Activated CD8-positive, alpha-beta memory T cell treated with anti-CD3 and anti-CD28 coated beads, Interleukin-2, amount 10 ng/mL, durations not matched to agents 7 days and 5 days (primary cell): Measurements from ENCODE around the gene SLC12A3. TPM values are rescaled to one million over a fixed set of nuclear protein-coding genes. Genes with fewer than 3 reads are reported as not detected.
"Not testable (repeated sequence)": the region's sequence is repeated elsewhere in the genome, so short reads cannot be mapped to it uniquely, and the experiment has no call there.

Experiments
- ATAC-seq: fragments of 150-1000 bp; cut with Tn5 transposase; one replicate; pipeline ENCODE4 v1.10.0; 2021; ENCODE audit warnings: moderate library complexity
- CTCF ChIA-PET: fragments of 350-600 bp; sonication (Branson Sonifier 250); formaldehyde crosslinking; loops from one replicate; lab custom pipeline; 2021; ENCODE audit warnings: antibody characterized with exemption; lab: Charles Lee
- DNase-seq: peaks from one replicate; pipeline ENCODE4 v3.0.0-alpha.2; 2020
- H3K27ac Mint-ChIP-seq: one replicate; pipeline ENCODE4 v1.8.0; 2021; ENCODE audit warnings: mild to moderate bottlenecking, mixed read lengths
- H3K27me3 Mint-ChIP-seq: one replicate; pipeline ENCODE4 v1.8.0; 2021; ENCODE audit warnings: mixed read lengths
- H3K36me3 Mint-ChIP-seq: one replicate; pipeline ENCODE4 v1.8.0; 2021; ENCODE audit warnings: mild to moderate bottlenecking, mixed read lengths
- H3K4me1 Mint-ChIP-seq: one replicate; pipeline ENCODE4 v1.8.0; 2021; ENCODE audit warnings: mixed read lengths
- H3K4me3 Mint-ChIP-seq: one replicate; pipeline ENCODE4 v1.8.0; 2021; ENCODE audit warnings: mild to moderate bottlenecking, moderate library complexity, mixed read lengths
- H3K9me3 Mint-ChIP-seq: one replicate; pipeline ENCODE4 v1.8.0; 2022; ENCODE audit warnings: low read depth, mixed read lengths
- total RNA-seq, 2 experiments: library from RNA; stranded (reverse); gene quantifications; one replicate each; pipeline ENCODE4 v1.2.3, GENCODE V29; 2021

Gene SLC12A3
- total RNA-seq, 2 experiments from 2014 or later: not detected

DNA sequence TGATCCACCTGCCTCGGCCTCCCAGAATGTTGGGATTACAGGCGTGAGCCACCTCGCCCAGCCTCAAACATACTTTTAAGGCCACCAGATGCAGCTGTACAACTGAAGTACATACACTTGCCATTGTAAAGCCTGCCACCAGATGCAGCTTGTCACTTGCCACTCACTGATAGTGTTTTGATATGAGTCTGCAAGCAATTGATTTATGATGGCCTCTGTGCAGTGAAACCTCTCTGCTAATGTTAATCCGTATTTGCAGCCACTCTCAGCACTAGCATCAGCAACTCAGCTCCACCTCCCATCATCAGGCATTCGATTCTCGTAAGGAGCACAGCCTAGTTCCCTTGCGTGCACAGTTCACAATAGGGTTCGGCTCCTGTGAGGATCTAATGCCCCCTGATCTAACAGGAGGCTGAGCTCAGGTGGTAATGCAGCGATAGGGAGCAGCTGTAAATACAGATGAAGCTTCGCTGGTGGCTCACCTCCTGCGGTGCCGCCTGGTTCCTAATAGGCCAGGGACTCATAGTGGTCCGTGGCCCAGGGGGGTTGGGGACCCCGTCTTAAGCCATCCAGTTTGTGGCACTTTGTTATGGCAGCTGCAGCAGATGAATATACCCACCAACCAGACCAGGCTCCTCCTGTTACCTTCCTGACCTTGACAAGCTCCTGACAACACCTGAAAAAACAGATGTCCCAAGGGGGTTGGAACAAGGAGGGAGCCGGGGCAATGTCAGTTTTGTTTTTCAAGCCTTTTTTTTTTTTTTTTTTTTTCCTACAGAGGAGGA lies 65.7 kb downstream of the SLC12A3 start:
- Mint-ChIP-seq H3K36me3 (peaks cover 30% of the 10 kb centered on the region), H3K4me1 (peaks cover 27% of the 10 kb centered on the region), H3K27ac (peak overlapping the region; percentile 98), H3K9me3 (no peaks in the 10 kb centered on the region), H3K27me3 (no peaks in the 10 kb centered on the region), H3K4me3 (no peak overlapping the region)
- CTCF ChIA-PET: interaction anchor here (0.5 to 2.4 kb wide), 5 partner anchors 12 to 255 kb away, joined by 3 to 8 read pairs (median 4); partner anchors contain the start of genes PSME3IP1 and RSPRY1
- no peak for DNase-seq
- ATAC-seq: no peak

DNA sequence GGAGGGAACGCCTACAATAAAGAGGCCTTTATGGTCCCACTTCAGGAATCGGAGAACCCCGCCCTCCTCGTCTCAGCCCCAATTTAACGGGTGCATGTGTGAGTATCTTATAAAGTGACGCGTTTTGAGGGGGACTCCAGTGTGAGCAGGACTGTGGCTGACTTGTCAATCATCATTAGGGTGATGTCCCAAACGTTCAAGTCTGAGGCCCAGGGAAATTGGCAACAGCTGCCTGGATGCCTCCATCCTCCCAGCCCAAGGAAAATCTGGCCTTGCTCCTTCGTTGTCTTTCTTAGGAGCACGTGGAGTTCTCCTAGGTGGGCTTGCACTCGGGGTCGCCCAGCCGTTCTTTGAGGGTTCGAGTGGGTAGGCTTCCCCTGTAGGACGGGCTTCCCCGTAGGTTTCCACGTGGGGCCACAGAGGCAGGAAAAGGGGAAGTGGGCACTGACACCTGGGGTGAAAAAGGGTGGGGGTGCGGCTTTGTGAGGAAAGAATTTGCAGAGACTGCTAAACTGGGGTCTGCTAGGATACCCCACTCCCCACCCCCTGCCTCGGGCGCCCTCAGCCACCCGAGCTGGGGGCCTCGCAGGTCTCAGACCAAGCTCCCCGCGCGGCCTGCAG lies 66.4 kb downstream of the SLC12A3 start:
- ATAC-seq (no peak), DNase-seq (no peak)
- H3K4me3 Mint-ChIP-seq: peak overlapping the region; percentile 92
- H3K4me1 Mint-ChIP-seq: peaks cover 34% of the 10 kb centered on the region
- CTCF ChIA-PET: interaction anchor here (0.5 to 2.4 kb wide), 6 partner anchors 13 to 255 kb away, joined by 3 to 8 read pairs (median 4); partner anchors contain the start of genes PSME3IP1 and RSPRY1
- no peaks in the 10 kb centered on the region for H3K9me3 Mint-ChIP-seq
- H3K27ac Mint-ChIP-seq: peak overlapping the region; percentile 98
- peaks cover 36% of the 10 kb centered on the region for H3K36me3 Mint-ChIP-seq
- H3K27me3 Mint-ChIP-seq: no peaks in the 10 kb centered on the region

DNA sequence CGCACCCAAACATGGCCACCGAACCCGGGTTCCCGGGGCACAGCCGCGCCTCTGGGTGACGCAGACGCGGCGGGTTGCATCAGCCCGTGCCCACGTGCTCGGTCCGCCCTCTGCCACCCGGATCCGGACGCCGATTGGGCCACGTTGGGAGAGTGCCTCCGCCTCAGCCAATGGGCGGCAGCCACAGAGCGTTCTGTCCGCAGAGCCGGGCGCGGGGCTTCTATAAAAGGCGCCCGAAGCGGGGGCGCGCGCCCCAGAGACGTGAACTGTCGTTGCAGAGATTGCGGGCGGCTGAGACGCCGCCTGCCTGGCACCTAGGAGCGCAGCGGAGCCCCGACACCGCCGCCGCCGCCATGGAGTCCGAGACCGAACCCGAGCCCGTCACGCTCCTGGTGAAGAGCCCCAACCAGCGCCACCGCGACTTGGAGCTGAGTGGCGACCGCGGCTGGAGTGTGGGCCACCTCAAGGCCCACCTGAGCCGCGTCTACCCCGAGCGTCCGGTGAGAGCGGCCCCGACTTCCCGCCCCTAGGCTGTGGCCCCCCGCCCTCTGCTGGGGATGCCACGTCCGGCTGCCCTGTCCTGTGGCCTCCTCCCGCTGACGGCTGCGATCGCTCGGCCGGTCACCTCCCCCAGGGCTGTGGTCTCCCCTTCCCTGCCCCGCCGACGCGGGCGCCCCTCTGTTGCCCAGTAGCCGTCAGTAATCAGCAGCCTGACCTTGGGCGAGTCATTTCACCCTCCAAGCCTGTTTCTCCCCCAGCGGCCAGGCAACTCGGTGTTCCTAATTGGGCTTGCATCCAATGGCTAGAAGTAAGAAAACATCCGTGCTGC lies 67.1 kb downstream of the SLC12A3 start, which contains the start of gene HERPUD1:
Gene HERPUD1 (plus strand): TSS at position 251 of the 829 bp plus-strand sequence. CDS start 103 bp downstream, at position 354.
- DNase-seq (peak; percentile 99), ATAC-seq (peak; percentile 93)
- H3K4me3 Mint-ChIP-seq: peak within 1 kb of the TSS; percentile 92
- peak within 1 kb of the TSS; percentile 98 for H3K27ac Mint-ChIP-seq
- no peaks in the 10 kb centered on the region for H3K27me3 Mint-ChIP-seq
- H3K4me1 Mint-ChIP-seq: peaks cover 41% of the 10 kb centered on the region
- no peaks in the 10 kb centered on the region for H3K9me3 Mint-ChIP-seq
- peaks cover 43% of the 10 kb centered on the region for H3K36me3 Mint-ChIP-seq
- CTCF ChIA-PET: interaction anchor here (1.0 to 2.4 kb wide), 3 partner anchors 13 to 65 kb away, joined by 4 to 8 read pairs (median 5); no protein-coding TSS in a partner anchor

DNA sequence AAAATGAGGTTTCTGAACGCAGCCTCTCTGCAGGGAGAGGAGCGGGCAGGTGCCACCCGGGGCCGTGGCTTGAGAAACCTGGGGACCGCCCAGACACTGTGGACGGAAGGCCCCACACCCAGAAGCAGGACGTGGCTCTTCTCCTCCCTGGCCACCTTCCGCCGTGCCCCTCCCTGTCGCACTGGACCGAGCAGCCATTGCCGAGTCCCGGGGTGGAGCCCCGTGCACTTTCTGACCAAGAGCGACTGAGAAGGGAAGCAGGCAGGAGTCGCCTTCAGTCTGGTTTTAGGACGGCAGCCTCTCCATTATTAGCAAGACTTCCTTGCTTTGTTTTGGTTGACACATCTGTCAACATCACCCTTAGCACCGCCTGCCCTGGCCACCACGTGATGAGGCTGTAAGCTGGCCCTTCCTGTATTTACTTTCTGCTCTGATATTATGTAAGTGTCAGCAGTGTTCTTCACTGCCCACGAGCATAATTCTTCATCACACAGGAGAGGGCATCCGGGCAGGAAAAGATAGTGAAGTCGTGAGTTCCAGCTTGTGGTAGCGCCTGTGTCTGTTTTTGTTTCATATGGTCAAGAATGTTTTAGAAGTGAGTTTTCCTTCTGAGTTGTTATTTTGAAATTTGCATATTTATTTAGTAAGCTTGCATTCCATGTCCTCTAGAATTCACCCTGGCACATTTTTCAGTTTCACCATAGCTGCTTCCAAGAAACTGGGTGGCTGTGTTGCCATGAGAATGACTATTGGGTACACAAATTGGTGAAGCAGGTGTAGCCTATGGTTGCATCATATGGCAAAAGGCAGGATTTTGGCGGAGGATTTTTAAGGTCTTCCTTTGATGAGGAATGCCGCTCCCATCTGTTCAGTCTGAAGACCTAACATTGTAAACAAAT lies 68.0 kb downstream of the SLC12A3 start:
- Mint-ChIP-seq H3K27ac (peak overlapping the region; percentile 98), H3K9me3 (no peaks in the 10 kb centered on the region), H3K36me3 (peaks cover 49% of the 10 kb centered on the region), H3K4me3 (peak overlapping the region; percentile 92), H3K4me1 (peaks cover 48% of the 10 kb centered on the region), H3K27me3 (no peaks in the 10 kb centered on the region)
- DNase-seq (peak; percentile 75), ATAC-seq (peak; percentile 16)
- CTCF ChIA-PET: interaction anchor here (1.0 to 2.4 kb wide), 6 partner anchors 9 to 66 kb away, joined by 3 to 8 read pairs (median 4); no protein-coding TSS in a partner anchor

DNA sequence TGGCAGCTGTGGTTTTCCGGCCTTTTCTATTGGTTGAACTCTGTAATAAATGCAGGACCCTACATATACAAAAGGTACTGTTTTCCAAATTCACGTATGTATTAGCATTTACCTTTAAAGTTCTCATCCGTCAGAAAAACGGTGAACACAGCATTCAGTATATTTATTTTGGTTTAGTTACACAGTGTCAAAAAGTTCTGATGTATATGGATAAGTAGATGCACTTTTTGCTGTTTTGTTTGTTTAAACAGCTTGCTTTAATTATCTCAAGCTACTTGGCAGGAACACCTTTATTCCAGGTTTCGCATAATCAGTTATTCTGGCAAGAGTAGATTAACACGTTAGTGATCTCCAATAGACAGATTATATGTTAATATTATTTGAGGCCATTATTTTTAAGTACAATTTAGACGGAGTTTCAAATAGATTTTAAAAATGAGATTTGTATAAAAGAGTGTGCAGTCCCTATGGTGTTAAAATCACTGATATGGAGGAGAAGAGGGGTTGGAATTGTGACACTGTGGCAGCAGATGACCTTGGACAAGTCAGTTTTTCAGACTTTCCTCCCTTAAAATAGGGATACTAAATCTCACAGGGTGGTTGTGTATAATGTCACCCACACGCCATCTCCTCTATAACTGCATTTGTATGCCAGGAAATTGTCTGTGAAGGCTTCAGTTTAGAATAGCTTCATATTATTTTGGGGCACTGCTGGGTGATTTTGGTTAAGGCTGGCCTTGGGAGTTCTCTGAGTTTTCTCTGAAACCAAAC lies 69.0 kb downstream of the SLC12A3 start:
- H3K27ac Mint-ChIP-seq: peak overlapping the region; percentile 98
- no peak for DNase-seq

DNA sequence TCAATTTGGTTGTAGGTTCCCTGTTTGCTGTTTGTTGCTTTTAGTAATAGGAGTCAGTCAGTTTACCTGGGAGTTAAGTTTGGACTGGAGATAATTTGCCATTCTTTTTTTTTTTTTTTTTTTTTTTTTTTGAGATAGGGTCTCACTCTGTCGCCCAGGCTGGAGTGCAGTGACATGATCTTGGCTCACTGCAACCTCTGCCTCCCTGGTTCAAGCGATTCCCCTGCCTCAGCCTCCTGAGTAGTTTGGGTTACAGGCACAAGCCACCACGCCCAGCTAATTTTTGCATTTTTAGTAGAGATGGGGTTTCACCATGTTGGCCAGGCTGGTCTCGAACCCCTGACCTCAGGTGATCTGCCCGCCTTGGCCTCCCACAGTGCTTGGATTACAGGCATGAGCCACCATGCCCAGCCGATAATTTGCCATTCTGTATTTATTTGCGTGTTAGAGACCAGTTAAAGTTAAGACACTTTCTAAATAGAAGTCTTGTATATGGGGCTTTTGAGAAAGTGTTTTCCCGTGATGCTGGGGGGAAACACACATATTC lies 69.7 kb downstream of the SLC12A3 start:
- H3K9me3 Mint-ChIP-seq, DNase-seq, ATAC-seq, H3K27me3 Mint-ChIP-seq: not testable (repeated sequence)
- Mint-ChIP-seq H3K36me3 (peaks cover 65% of the 10 kb centered on the region), H3K27ac (peak overlapping the region; percentile 98), H3K4me1 (peaks cover 65% of the 10 kb centered on the region), H3K4me3 (peak overlapping the region; percentile 92)
- CTCF ChIA-PET: interaction anchor here (0.7 to 1.8 kb wide), 5 partner anchors 16 to 173 kb away, joined by 3 to 6 read pairs (median 4); no protein-coding TSS in a partner anchor

More for the DNA sequence above, 69.0 kb downstream of the SLC12A3 start:
- H3K27me3 Mint-ChIP-seq: no peaks in the 10 kb centered on the region
- CTCF ChIA-PET: interaction anchor here (0.7 to 1.8 kb wide), 7 partner anchors 8 to 172 kb away, joined by 3 to 6 read pairs (median 4); no protein-coding TSS in a partner anchor
- no peak for ATAC-seq
- H3K36me3 Mint-ChIP-seq: peaks cover 58% of the 10 kb centered on the region
- H3K4me3 Mint-ChIP-seq: peak overlapping the region; percentile 92
- peaks cover 58% of the 10 kb centered on the region for H3K4me1 Mint-ChIP-seq
- H3K9me3 Mint-ChIP-seq: no peaks in the 10 kb centered on the region

DNA sequence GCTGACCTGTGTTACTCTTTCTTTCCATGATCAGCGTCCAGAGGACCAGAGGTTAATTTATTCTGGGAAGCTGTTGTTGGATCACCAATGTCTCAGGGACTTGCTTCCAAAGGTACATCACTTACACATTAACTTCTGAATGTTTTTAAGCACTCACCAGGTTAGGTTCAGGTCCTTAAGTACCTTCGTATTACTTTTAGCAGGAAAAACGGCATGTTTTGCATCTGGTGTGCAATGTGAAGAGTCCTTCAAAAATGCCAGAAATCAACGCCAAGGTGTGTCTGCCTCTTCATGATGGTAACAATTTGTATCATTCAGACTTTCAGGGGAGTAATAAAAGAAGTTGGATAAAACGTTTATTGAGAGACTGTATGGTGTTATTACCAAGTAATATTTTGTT lies 70.2 kb downstream of the SLC12A3 start:
- no peaks in the 10 kb centered on the region for H3K9me3 Mint-ChIP-seq
- H3K27ac Mint-ChIP-seq: peak overlapping the region; percentile 81
- CTCF ChIA-PET: interaction anchor here (1.0 to 1.4 kb wide), 2 partner anchors 15 to 142 kb away, joined by 3 to 4 read pairs; no protein-coding TSS in a partner anchor
- peaks cover 70% of the 10 kb centered on the region for H3K4me1 Mint-ChIP-seq
- H3K27me3 Mint-ChIP-seq: no peaks in the 10 kb centered on the region
- no peak for DNase-seq
- H3K36me3 Mint-ChIP-seq: peaks cover 70% of the 10 kb centered on the region
- no peak for ATAC-seq
- peak overlapping the region; percentile 92 for H3K4me3 Mint-ChIP-seq

DNA sequence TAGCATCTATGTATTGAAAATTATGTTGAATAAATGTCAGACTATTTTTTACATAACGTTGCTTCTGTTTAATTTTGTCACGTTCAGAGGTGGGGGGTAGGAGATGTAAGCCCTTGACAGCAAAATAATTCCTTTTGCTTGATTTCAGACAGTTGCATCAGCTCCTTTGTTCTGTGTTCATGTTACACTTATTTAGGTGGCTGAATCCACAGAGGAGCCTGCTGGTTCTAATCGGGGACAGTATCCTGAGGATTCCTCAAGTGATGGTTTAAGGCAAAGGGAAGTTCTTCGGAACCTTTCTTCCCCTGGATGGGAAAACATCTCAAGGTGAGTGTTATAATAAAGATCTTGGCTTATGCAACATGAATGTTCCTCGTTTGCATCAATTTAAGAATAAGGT lies 71.5 kb downstream of the SLC12A3 start:
- CTCF ChIA-PET: interaction anchor here (1.3 to 3.9 kb wide), 2 partner anchors 15 to 73 kb away, joined by 6 to 26 read pairs; no protein-coding TSS in a partner anchor
- H3K27ac Mint-ChIP-seq: peak overlapping the region; percentile 60
- H3K9me3 Mint-ChIP-seq: no peaks in the 10 kb centered on the region
- no peak for ATAC-seq
- no peak for DNase-seq
- H3K4me1 Mint-ChIP-seq: peaks cover 69% of the 10 kb centered on the region
- no peaks in the 10 kb centered on the region for H3K27me3 Mint-ChIP-seq
- H3K4me3 Mint-ChIP-seq: peak overlapping the region; percentile 38
- peaks cover 80% of the 10 kb centered on the region for H3K36me3 Mint-ChIP-seq

DNA sequence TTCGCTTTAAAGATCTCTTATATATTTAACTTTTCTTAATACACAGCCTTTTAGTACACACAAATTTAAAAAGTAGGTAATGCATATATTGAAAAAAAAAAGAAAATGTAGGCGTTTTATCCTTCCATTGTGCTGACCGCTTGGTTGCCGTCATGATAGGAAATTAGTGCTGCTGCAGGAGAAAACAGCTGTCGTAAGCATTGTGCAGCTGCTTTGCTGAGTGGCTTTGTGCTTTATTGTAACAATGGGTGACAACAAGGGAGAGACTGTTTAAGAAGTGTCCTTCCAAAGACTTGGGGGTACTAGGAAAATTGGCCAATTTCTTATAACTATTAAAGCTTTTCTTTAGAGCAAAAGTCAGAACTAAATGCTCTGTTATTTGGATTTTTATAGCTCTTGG lies 71.9 kb downstream of the SLC12A3 start:
- DNase-seq (no peak), ATAC-seq (no peak)
- Mint-ChIP-seq H3K27me3 (no peaks in the 10 kb centered on the region), H3K4me3 (peak overlapping the region; percentile 35), H3K4me1 (peaks cover 73% of the 10 kb centered on the region), H3K27ac (peak overlapping the region; percentile 61), H3K36me3 (peaks cover 84% of the 10 kb centered on the region), H3K9me3 (no peaks in the 10 kb centered on the region)
- CTCF ChIA-PET: interaction anchor here (0.7 to 3.9 kb wide), 3 partner anchors 15 to 74 kb away, joined by 3 to 26 read pairs (median 6); no protein-coding TSS in a partner anchor

DNA sequence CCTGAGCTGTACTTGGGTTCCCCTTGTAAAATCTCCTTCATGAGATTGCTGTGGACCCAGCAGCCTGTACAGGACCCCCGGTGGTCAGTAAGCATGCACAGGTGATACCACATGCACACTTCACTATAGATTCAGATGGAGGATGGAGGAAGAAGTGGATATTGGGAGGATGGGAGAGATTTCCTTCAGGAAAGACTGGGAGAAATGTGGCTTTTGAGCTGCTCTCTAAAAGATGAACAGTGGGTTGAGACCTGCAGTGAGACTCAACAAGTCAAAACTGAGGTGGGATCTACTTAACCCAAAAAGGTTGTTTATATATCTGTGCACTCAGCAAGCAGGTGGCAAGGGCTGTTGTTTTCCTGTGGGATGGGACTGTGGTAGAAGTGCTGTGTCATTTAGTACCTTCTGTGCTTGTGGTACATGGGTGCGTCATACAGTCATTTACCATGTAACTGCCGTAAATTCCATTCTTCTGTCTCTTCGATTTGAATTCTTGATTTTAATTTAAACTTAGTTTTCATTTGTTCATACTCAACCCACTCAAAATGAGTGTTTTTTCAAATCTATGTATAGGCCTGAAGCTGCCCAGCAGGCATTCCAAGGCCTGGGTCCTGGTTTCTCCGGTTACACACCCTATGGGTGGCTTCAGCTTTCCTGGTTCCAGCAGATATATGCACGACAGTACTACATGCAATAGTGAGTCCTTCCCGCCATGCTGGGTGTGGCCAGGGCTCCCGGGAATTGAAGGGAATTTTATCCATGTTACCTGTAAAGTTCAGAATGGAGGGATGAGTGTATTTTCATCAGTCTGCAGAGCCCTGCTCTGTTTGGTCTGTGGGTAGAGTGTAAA lies 73.9 kb downstream of the SLC12A3 start:
- H3K36me3 Mint-ChIP-seq: peaks cover 88% of the 10 kb centered on the region
- CTCF ChIA-PET: interaction anchor here (0.5 to 3.9 kb wide), 6 partner anchors 13 to 513 kb away, joined by 3 to 26 read pairs (median 4); no protein-coding TSS in a partner anchor
- no peaks in the 10 kb centered on the region for H3K9me3 Mint-ChIP-seq
- DNase-seq: peak; percentile 91
- H3K4me1 Mint-ChIP-seq: peaks cover 92% of the 10 kb centered on the region
- H3K27ac Mint-ChIP-seq: peak overlapping the region; percentile 93
- ATAC-seq: peak; percentile 80
- H3K4me3 Mint-ChIP-seq: peak overlapping the region; percentile 69
- H3K27me3 Mint-ChIP-seq: no peaks in the 10 kb centered on the region
